Measurements from ENCODE around the gene UNC119B.

The UNC119B gene

GRCh38 chr12:120739821-120740613, 29.8 kb downstream of the UNC119B start:
- no peak for DNase-seq (ENCODE audit: low spot score)

GRCh38 chr12:120740871-120741270, 30.6 kb downstream of the UNC119B start:
- DNase-seq (ENCODE audit: low spot score) = no peak

- DNase-seq (ENCODE audit: low spot score) = no peak
These were observed 31.5 kb downstream of the UNC119B start for GRCh38 chr12:120741476-120742421.

GRCh38 chr12:120744922-120745493, 34.8 kb downstream of the UNC119B start:
- no peak for DNase-seq (ENCODE audit: low spot score)

- DNase-seq (ENCODE audit: low spot score) = no peak
These were observed 38.0 kb downstream of the UNC119B start for GRCh38 chr12:120748242-120748641.

- DNase-seq (ENCODE audit: low spot score) = no peak
These were observed 39.0 kb downstream of the UNC119B start for GRCh38 chr12:120749256-120749655.

- DNase-seq (ENCODE audit: low spot score) = no peak
These were observed 40.5 kb downstream of the UNC119B start for GRCh38 chr12:120750806-120751205.

GRCh38 chr12:120751389-120751788, 41.1 kb downstream of the UNC119B start:
- no peak for DNase-seq (ENCODE audit: low spot score)

- no peak for DNase-seq (ENCODE audit: low spot score)
These were observed 44.5 kb downstream of the UNC119B start for GRCh38 chr12:120754792-120755191.

GRCh38 chr12:120755269-120755668, 45.0 kb downstream of the UNC119B start:
- DNase-seq (ENCODE audit: low spot score) = no peak

GRCh38 chr12:120757226-120757742, 47.0 kb downstream of the UNC119B start:
- DNase-seq (ENCODE audit: low spot score) = no peak

GRCh38 chr12:120757949-120758348, 47.7 kb downstream of the UNC119B start:
- no peak for DNase-seq (ENCODE audit: low spot score)

GRCh38 chr12:120758798-120759590, 48.7 kb downstream of the UNC119B start:
- DNase-seq (ENCODE audit: low spot score) = no peak

GRCh38 chr12:120759591-120760348, 49.5 kb downstream of the UNC119B start:
- no peak for DNase-seq (ENCODE audit: low spot score)

- DNase-seq (ENCODE audit: low spot score) = no peak
These were observed 50.3 kb downstream of the UNC119B start for GRCh38 chr12:120760349-120761254.

GRCh38 chr12:120761519-120761934, 51.3 kb downstream of the UNC119B start:
- DNase-seq (ENCODE audit: low spot score) = no peak

GRCh38 chr12:120762086-120762485, 51.8 kb downstream of the UNC119B start:
- DNase-seq (ENCODE audit: low spot score) = no peak

GRCh38 chr12:120763250-120763649, 53.0 kb downstream of the UNC119B start:
- DNase-seq (ENCODE audit: low spot score) = no peak

GRCh38 chr12:120764816-120765215, 54.6 kb downstream of the UNC119B start:
- no peak for DNase-seq (ENCODE audit: low spot score)

- DNase-seq (ENCODE audit: low spot score) = no peak
These were observed 56.3 kb downstream of the UNC119B start for GRCh38 chr12:120766566-120766965.

Measured in globus pallidus (tissue), 1 donor.